ENCODE data around the gene SERPINB6. TPM values are rescaled to one million over a fixed set of nuclear protein-coding genes. Genes with fewer than 3 reads are reported as not detected.

Gene SERPINB6
- total and polyA plus RNA-seq, 10 donors, result 111 to 256 (median 191) TPM

- Histone ChIP-seq H3K27ac (peak overlapping the region in 6 of 8 donors; percentile 54 to 89 (median 84)), H3K9me3 (peaks cover 2 to 28% (median 25%) of the 10 kb centered on the region in 8 donors), H3K4me3 (no peak overlapping the region), H3K4me1 (peaks cover 0 to 25% (median 10%) of the 10 kb centered on the region in 6 donors), H3K36me3 (peaks cover 0 to 96% (median 39%) of the 10 kb centered on the region in 6 donors), H3K27me3 (replicated peaks in 1 of 7) (no peaks in the 10 kb centered on the region)
- WGBS, 5 donors, result 90 to 94% (median 91%) methylated on average over 18 of the region's 18 CpGs
- intact Hi-C loops (cut with DNase I; ENCODE audit: low total_unique reads), result no loop called here
- TF ChIP-seq, protein P1, sequence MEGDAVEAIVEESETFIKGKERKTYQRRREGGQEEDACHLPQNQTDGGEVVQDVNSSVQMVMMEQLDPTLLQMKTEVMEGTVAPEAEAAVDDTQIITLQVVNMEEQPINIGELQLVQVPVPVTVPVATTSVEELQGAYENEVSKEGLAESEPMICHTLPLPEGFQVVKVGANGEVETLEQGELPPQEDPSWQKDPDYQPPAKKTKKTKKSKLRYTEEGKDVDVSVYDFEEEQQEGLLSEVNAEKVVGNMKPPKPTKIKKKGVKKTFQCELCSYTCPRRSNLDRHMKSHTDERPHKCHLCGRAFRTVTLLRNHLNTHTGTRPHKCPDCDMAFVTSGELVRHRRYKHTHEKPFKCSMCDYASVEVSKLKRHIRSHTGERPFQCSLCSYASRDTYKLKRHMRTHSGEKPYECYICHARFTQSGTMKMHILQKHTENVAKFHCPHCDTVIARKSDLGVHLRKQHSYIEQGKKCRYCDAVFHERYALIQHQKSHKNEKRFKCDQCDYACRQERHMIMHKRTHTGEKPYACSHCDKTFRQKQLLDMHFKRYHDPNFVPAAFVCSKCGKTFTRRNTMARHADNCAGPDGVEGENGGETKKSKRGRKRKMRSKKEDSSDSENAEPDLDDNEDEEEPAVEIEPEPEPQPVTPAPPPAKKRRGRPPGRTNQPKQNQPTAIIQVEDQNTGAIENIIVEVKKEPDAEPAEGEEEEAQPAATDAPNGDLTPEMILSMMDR (IDR thresholded peaks at IDR 0.05 in 8 of 11, conservative IDR thresholded peaks at IDR 0.05 in 3 of 11), result no peak
- TF ChIP-seq POLR2A (IDR thresholded peaks at IDR 0.05) (no peak), POLR2AphosphoS5 (IDR thresholded peaks at IDR 0.05) (no peak)
- DNase-seq, result no peak
Measured at GRCh38 chr6:3013901-3014674, 42.7 kb upstream of the SERPINB6 start.

DNA sequence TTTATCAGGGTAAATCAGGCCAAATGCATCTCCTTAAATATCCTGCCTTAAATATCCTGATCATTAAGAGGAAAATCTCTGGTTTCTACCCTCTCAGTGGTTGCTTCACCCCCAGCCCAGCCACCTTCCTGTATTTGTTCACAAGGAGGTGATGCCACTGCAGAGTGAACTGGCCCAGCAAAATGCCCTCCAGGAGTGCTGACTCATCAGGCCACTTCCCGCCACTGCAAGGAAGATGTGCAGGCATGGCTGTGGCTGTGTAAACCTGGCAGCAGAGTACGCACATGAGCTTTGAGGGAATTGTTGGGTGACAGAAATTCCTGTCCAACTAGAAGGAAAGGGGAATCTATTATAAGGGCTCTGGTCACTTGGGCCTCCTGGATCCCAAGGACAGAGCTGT is 42.1 kb upstream of the SERPINB6 start:
- H3K27ac ChIP-seq, result peak overlapping the region in 7 of 8 donors; percentile 36 to 89 (median 83)
- peaks cover 0 to 19% (median 7%) of the 10 kb centered on the region in 6 donors for H3K4me1 ChIP-seq
- no peaks in the 10 kb centered on the region for H3K27me3 ChIP-seq (replicated peaks in 1 of 7)
- H3K36me3 ChIP-seq, result peaks cover 0 to 100% (median 41%) of the 10 kb centered on the region in 6 donors
- 28 to 62% (median 50%) methylated on average over 1 to 2 of the region's 2 CpGs for WGBS, 5 donors
- TF ChIP-seq, protein P1 (IDR thresholded peaks at IDR 0.05 in 8 of 11, conservative IDR thresholded peaks at IDR 0.05 in 3 of 11), result peak in 1 of 11 experiments; percentile 14
- no peak for TF ChIP-seq POLR2A (IDR thresholded peaks at IDR 0.05)
- TF ChIP-seq POLR2AphosphoS5 (IDR thresholded peaks at IDR 0.05), result peak in 2 of 3 donors; percentile 47 to 84
- peak; percentile 91 for DNase-seq
- intact Hi-C loops (cut with DNase I; ENCODE audit: low total_unique reads), result no loop called here
- H3K9me3 ChIP-seq, result peaks cover 2 to 28% (median 25%) of the 10 kb centered on the region in 8 donors
- peak overlapping the region in 1 of 8 donors; percentile 38 for H3K4me3 ChIP-seq

DNA sequence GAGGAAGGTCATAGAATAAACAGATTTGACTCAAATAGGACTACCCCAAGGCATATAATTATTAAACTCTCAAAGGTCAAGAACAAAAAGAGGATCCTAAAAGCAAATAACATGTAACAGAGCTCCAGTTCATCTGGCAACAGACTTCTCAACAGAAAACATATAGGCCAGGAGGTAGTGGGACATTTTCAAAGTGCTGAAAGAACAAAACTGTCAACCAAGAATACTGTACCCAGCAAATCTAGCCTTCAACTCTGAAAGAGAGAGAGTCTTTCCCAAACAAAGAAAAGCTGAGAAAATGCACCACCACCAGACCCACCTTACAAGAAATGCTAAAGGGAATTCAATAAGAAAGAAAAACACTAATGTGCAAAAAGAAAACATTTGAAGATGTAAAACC is 40.2 kb upstream of the SERPINB6 start:
- no peak overlapping the region for H3K4me3 ChIP-seq
- peaks cover 0 to 15% (median 7%) of the 10 kb centered on the region in 6 donors for H3K4me1 ChIP-seq
- intact Hi-C loops (cut with DNase I; ENCODE audit: low total_unique reads), result no loop called here
- no peak for DNase-seq
- no peaks in the 10 kb centered on the region for H3K27me3 ChIP-seq (replicated peaks in 1 of 7)
- H3K9me3 ChIP-seq, result peaks cover 2 to 28% (median 25%) of the 10 kb centered on the region in 8 donors
- H3K27ac ChIP-seq, result peak overlapping the region in 6 of 8 donors; percentile 8 to 89 (median 81)
- H3K36me3 ChIP-seq, result peaks cover 0 to 100% (median 39%) of the 10 kb centered on the region in 6 donors
- TF ChIP-seq POLR2A (IDR thresholded peaks at IDR 0.05) (no peak), POLR2AphosphoS5 (IDR thresholded peaks at IDR 0.05) (no peak)
- TF ChIP-seq, protein P1 (IDR thresholded peaks at IDR 0.05 in 8 of 11, conservative IDR thresholded peaks at IDR 0.05 in 3 of 11), result no peak

- H3K27ac ChIP-seq, result peak overlapping the region in 4 of 8 donors; percentile 8 to 89 (median 82)
- peaks cover 0 to 100% (median 40%) of the 10 kb centered on the region in 6 donors for H3K36me3 ChIP-seq
- intact Hi-C loops (cut with DNase I; ENCODE audit: low total_unique reads), result no loop called here
- peaks cover 0 to 15% (median 7%) of the 10 kb centered on the region in 6 donors for H3K4me1 ChIP-seq
- peaks cover 2 to 28% (median 25%) of the 10 kb centered on the region in 8 donors for H3K9me3 ChIP-seq
- H3K27me3 ChIP-seq (replicated peaks in 1 of 7), result no peaks in the 10 kb centered on the region
- no peak overlapping the region for H3K4me3 ChIP-seq
- DNase-seq, result no peak
- TF ChIP-seq, protein P1 (IDR thresholded peaks at IDR 0.05 in 8 of 11, conservative IDR thresholded peaks at IDR 0.05 in 3 of 11), result no peak
- no peak for TF ChIP-seq POLR2A (IDR thresholded peaks at IDR 0.05)
- TF ChIP-seq POLR2AphosphoS5 (IDR thresholded peaks at IDR 0.05), result no peak
Measured at GRCh38 chr6:3011158-3011557, 39.8 kb upstream of the SERPINB6 start.
